HFF-Myc (cell line): Measurements from ENCODE around the gene BRSK1.

ENCODE experiments used
- DNase-seq: peaks from one replicate; pipeline ENCODE4 v3.0.0-alpha.2; 2011; ENCODE audit warnings: low read depth; ENCODE audit errors: extremely low read depth
- H3K4me3 ChIP-seq: replicated peaks from 2 replicates; pipeline ENCODE4 v1.5.1; 2011; ENCODE audit warnings: low read depth, mild to moderate bottlenecking, control low read depth, low read length
- TF ChIP-seq, protein P1 (sequence below): IDR thresholded peaks from 2 replicates; pipeline ENCODE4 v1.5.1; 2012; ENCODE audit warnings: mild to moderate bottlenecking, low read depth, low read length, control low read depth; ENCODE audit errors: missing control alignments

Gene BRSK1

DNA sequence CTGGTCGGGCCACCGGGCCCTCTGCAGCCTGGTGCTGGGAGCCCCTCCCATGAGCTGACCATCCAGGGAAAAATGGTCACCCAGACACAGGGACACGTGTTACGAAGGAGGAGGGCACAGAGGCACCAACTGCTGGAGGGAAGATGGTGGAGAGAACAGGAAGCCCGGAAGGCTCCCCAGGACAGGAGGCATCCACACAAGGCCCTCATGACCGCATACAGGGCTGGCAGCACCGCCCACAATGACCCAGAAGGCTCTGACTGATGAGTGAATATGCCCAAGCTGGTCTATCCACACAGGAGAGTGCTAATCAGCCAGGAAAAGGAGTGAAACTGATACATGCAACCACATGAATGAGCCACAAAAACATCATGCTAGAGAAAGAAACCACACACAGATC is 41.3 kb upstream of the BRSK1 start:
- no peak overlapping the region for H3K4me3 ChIP-seq
- no peak for DNase-seq
- TF ChIP-seq, protein P1, sequence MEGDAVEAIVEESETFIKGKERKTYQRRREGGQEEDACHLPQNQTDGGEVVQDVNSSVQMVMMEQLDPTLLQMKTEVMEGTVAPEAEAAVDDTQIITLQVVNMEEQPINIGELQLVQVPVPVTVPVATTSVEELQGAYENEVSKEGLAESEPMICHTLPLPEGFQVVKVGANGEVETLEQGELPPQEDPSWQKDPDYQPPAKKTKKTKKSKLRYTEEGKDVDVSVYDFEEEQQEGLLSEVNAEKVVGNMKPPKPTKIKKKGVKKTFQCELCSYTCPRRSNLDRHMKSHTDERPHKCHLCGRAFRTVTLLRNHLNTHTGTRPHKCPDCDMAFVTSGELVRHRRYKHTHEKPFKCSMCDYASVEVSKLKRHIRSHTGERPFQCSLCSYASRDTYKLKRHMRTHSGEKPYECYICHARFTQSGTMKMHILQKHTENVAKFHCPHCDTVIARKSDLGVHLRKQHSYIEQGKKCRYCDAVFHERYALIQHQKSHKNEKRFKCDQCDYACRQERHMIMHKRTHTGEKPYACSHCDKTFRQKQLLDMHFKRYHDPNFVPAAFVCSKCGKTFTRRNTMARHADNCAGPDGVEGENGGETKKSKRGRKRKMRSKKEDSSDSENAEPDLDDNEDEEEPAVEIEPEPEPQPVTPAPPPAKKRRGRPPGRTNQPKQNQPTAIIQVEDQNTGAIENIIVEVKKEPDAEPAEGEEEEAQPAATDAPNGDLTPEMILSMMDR, result no peak

DNA sequence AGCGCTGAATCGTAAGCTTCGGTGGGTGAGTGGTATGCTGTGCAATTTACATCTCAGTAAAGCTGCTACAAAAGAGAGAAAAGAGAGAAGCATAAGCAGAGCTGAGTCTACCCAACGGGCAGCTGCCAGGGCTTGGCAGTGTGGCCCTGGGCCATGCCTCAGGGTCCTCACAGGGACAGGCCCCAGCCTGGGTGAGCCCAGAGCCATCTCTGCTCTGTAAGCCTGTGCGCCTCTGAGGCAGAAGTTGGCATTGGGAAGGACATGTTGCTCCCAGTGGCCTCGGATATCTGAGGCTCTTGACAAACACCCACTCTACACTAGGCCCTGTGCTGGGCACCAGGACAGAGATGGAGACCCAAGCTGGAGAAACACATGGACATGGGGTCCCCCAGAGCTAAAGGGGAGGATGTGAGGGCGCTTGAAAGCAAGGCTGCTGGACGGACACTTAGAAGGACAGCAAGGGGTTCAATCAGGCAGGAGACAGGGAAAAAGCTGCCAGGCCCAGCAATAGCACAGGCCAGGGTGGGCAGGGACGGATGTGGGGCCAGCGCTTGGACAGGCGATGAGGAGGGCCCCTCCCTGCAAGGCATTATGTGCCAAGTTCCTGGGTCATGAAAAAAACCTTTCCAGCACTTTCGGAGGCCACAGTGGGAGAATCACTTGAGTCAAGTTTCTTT is 39.7 kb upstream of the BRSK1 start:
- no peak overlapping the region for H3K4me3 ChIP-seq

DNA sequence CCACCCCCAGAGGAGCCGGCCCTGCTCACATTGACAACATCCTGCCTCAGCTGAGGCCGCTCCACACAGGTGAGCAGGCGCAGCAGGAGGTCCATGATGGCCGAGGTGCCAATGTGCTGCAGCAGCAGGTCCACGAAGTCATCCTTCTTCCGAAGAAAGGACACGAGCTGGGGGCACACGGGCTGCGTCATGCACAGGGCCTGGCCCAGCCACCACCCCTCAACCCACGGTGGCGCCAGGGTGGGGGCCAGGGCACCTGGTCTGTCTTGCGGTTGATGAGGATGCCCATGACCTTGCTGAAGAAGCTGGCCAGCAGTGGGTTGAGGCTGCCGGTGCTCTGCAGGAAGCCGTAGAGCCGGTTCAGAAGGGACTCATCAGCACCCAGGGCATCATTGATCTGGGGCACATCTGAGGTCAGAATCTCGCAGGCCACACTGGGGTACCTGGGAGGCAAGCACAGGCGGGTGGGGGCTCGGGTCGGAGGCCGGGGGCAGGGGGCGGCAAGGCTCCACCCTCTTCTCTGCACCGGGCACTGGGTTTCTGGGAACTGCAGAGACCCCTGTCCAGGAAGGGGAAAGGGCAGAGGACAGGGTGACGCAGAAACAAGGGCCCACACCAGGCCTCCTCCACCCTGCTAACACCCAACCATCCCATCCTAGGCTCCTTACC is 38.4 kb upstream of the BRSK1 start:
- TF ChIP-seq, protein P1, result no peak
- no peak for DNase-seq
- no peak overlapping the region for H3K4me3 ChIP-seq

More for the DNA sequence above, 39.7 kb upstream of the BRSK1 start:
- TF ChIP-seq, protein P1, result no peak
- no peak for DNase-seq

DNA sequence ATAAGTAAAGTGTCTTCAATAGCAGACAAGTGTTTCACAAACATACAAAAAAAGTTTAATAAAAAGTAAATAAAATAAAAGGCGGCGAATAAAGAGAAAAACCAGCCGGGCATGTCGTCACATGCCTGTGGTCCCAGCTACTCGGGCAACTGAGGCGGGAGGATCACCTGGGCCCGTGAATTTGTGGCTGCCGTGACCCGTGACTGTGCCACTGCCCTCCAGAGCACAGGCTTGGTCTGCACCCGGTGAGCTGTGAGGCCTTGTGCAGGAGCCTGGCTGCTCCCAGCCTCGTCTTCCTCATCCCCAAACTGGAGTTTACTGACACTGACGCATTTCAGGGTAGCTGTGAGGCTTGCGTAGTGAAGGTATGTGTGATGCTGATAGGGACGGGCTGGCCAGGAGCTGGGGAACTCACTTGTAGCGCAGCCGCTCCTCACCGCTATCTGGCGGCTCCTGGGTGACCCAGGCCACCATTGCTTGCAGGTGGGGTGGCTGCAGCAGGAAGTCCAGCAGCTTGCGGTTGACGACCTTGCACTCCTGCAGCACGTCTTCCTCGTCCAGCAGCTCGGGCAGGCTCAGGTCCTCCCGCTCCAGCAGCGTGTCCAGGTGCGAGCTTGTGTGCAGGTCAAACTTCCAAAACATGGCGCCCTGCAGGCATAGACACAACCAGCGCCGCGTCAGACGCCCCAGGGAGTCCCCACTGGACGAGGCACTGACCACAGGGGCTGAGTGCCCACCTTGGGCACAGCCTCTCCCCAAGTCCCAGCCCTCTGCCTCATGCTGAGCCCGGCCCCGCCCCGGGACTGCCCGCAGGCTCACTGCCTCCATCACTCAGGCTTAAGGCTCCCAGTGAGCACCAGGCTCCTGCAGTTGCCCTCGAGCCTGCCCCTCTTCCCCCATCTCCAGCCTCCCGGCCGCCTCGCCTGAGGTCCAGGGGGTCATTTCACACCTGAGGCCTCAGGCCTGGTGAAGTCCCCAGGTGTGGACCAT is 37.0 kb upstream of the BRSK1 start:
- DNase-seq, result no peak
- H3K4me3 ChIP-seq, result no peak overlapping the region
- TF ChIP-seq, protein P1, result no peak

DNA sequence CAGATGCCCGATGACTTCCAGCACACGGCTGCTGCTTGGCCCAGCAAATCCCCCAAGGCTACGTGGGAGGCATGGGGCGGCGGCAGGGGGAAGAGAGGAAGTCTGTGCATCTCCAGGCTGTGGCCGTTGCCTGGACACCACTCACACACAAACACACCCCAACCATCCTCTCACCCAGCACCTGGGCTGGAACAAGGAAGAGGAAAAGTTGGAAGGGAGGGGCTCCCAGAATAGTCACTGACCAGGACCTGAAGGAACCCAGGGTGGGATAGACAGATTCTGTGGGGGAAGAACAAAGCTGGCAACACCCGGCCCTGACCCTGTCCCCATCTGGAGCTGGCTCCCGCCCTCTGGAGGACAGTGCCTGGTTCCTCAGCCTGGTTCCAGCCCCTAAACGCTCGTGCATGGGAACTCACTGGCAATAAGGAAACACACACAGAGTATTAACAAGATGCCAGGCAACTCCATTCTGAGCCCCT is 36.1 kb upstream of the BRSK1 start:
- peak; percentile 27 for DNase-seq
- TF ChIP-seq, protein P1, result no peak
- no peak overlapping the region for H3K4me3 ChIP-seq

DNA sequence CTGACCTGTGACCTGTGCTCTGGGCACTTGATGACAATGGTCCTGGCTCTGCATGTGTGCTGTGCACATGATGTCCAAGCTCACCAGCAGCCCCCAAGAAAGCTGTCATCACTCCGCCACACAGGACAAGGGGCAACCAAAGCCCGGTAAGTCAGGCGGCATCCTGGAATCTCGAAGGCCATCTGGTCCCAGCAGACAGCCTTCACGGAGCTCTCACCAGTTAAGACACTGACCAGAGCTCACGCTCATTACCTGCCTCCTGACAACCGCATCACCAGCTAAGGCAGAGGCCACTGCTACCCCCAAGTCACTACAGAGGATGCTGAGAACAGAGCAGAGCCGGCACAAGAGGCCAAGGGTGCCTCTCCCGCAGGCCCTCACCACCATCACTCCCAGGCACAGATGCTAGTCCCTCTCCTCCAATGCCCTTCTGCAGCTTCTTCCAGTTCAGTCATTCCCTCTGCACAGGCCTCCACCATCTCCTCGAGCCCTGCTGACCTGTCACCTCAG is 35.6 kb upstream of the BRSK1 start:
- TF ChIP-seq, protein P1, result no peak
- DNase-seq, result no peak
- H3K4me3 ChIP-seq, result no peak overlapping the region
